Loucy (cell line): ENCODE results near the gene RGPD8.
"Not testable (repeated sequence)": the region's sequence is repeated elsewhere in the genome, so short reads cannot be mapped to it uniquely, and the experiment has no call there.

ENCODE experiments used
- H2AFZ ChIP-seq: fragments of 200-600 bp; sonication (generic); 2 replicates; pipeline ENCODE4 v1.6.0; 2016; ENCODE audit warnings: antibody characterized with exemption, mild to moderate bottlenecking, low read length, moderate library complexity
- H3F3A ChIP-seq: fragments of 200-600 bp; 2 replicates; pipeline ENCODE4 v1.6.0; 2016; ENCODE audit warnings: antibody characterized with exemption, low read depth, mild to moderate bottlenecking
- H3K27me3 ChIP-seq: fragments of 200-600 bp; sonication (generic); 2 replicates; pipeline ENCODE4 v1.6.1; 2014; ENCODE audit warnings: low read length, mild to moderate bottlenecking; ENCODE audit not compliant: insufficient read depth, poor library complexity, severe bottlenecking
- H3K36me3 ChIP-seq: fragments of 200-600 bp; sonication (generic); 2 replicates; pipeline ENCODE4 v1.6.1; 2016; ENCODE audit warnings: low read length; ENCODE audit not compliant: insufficient read depth
- H3K4me1 ChIP-seq: fragments of 200-600 bp; sonication (generic); 2 replicates; pipeline ENCODE4 v1.5.1; 2014; ENCODE audit warnings: low read length, mild to moderate bottlenecking; ENCODE audit not compliant: insufficient read depth, poor library complexity, severe bottlenecking
- H3K4me2 ChIP-seq: fragments of 200-600 bp; sonication (generic); 2 replicates; pipeline ENCODE4 v1.6.0; 2014; ENCODE audit warnings: antibody characterized with exemption, low read length, low read depth, mild to moderate bottlenecking; ENCODE audit not compliant: poor library complexity, severe bottlenecking
- H3K4me3 ChIP-seq: fragments of 200-600 bp; sonication (generic); 2 replicates; pipeline ENCODE4 v1.5.1; 2014; ENCODE audit warnings: low read length, mild to moderate bottlenecking, mixed read lengths; ENCODE audit not compliant: poor library complexity, severe bottlenecking
- H3K79me2 ChIP-seq: fragments of 200-600 bp; sonication (generic); 2 replicates; pipeline ENCODE4 v1.6.1; 2014; ENCODE audit warnings: low read length; ENCODE audit not compliant: insufficient read depth
- H3K9ac ChIP-seq: fragments of 200-600 bp; sonication (generic); 2 replicates; pipeline ENCODE4 v1.6.0; 2014; ENCODE audit warnings: mild to moderate bottlenecking, low read depth, low read length, moderate library complexity; ENCODE audit not compliant: poor library complexity, severe bottlenecking
- H3K9me2 ChIP-seq: fragments of 200-600 bp; sonication (generic); replicated peaks from 2 replicates; pipeline ENCODE4 v1.6.1; 2016; ENCODE audit warnings: low read depth, low read length, mixed read lengths
- H3K9me3 ChIP-seq: fragments of 200-600 bp; sonication (generic); 2 replicates; pipeline ENCODE4 v1.6.1; 2014; ENCODE audit warnings: mild to moderate bottlenecking, antibody characterized with exemption, low read length, low read depth; ENCODE audit not compliant: insufficient read depth
- H4K20me1 ChIP-seq: fragments of 200-600 bp; sonication (generic); 2 replicates; pipeline ENCODE4 v1.6.0; 2014; ENCODE audit warnings: antibody characterized with exemption, low read length, mild to moderate bottlenecking; ENCODE audit not compliant: insufficient read depth, poor library complexity, severe bottlenecking
- EZH2phosphoT487 ChIP-seq: fragments of 200-600 bp; IDR thresholded peaks from 2 replicates; pipeline ENCODE4 v1.6.1; 2018; ENCODE audit warnings: antibody characterized with exemption, mild to moderate bottlenecking, moderate library complexity, borderline replicate concordance
- TF ChIP-seq, protein P1 (sequence below): fragments of 200-600 bp; sonication (generic); conservative IDR thresholded peaks from 2 replicates; pipeline ENCODE4 v1.5.1; 2014; ENCODE audit warnings: mild to moderate bottlenecking, antibody characterized with exemption, low read length

Gene RGPD8

DNA sequence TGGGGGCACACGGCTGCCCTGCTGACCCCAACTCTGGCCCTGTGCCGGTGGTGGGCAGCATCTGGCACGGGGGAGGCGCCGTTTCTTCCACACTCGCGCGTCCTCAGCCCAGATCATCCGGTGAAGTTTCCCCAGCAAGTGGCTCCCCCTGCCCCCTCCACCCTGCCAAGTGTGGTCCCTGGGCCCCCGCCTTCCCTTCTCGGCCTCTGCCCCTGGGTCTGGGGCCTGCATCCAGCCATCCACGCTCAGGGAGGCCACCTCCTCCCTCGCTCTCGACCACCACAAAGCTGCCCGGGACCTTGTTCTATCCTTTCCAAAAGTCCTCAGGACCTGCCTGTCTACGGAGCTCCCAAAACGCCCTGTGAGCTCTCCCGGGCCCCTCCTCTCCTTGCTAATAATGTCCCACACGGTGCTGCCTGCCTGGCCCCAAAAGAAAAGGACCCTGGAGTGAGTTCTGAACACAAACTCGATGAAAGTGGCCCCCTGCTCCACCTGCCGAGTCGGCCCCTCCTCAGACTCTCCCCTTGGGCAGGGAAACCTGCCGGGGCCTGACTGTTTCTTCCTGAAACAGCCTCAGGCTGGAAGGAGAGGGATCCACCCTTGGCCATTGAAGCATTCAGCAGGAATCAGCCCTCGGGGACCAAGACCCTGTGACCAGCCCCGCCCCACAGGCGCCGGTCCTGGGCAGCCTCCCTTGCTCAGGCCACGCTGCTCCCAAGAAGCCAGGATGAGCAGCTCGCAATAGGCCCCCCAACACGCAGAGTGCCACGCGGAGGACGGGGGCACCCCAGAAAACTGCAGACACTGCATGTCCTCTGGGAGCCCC, 1.7 kb upstream of the RGPD8 start:
- H3F3A ChIP-seq, H3K4me3 ChIP-seq, H3K9me3 ChIP-seq, H3K4me2 ChIP-seq, H4K20me1 ChIP-seq, H3K36me3 ChIP-seq, H3K9me2 ChIP-seq, H3K4me1 ChIP-seq, H3K27me3 ChIP-seq, H2AFZ ChIP-seq, H3K9ac ChIP-seq: not testable (repeated sequence)
- peaks cover 11% of the 10 kb centered on the region for H3K79me2 ChIP-seq

DNA sequence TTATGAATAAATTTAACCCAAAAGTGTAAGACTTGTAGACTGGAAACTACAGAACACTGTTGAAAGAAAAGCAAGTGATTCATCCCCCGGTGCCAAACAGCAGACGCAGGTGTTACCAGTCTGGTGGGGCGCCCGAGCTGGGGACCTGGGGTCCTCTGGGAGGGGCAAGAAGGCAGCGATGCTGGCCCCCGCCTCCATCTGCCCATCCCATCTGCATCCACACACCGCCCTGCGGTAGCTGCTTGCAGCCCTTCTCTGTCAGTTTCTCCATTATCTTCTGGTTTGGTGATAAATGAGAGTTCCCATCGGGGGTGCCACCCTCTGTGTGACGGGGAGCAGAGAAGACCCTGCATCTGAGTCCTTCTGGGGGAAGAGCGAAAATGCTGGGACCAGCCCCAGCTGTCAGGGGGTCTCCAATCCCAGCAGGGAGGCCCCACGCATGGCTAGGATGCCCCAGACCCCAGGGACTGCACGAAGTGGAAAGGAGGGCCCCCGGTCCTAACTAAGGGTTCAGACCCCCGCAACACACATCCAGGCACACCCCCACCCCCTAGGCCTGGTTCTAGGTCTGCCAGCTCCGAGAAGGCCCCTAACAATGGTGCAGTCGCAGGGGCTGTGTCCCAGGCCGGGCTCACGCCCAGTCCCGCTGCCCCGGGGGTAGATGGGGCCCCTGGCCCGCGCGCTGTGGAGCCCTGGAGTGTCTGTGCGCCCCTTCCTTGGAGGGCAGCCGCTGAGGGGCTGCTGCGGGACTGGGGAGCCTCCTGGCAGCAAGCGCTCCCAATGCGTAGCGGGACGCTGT, 686 bp upstream of the RGPD8 start:
- Histone ChIP-seq H4K20me1 (no peaks in the 10 kb centered on the region), H3K9me2 (no peaks in the 10 kb centered on the region), H3K36me3 (no peaks in the 10 kb centered on the region), H3K79me2 (peaks cover 11% of the 10 kb centered on the region), H3K4me2 (no peak overlapping the region), H3K4me1 (no peaks in the 10 kb centered on the region), H3K9ac (no peak overlapping the region), H3F3A (no peaks in the 10 kb centered on the region), H3K9me3 (no peaks in the 10 kb centered on the region), H3K4me3 (no peak overlapping the region), H2AFZ (no peak overlapping the region), H3K27me3 (no peaks in the 10 kb centered on the region)
- TF ChIP-seq EZH2phosphoT487: no peak
- TF ChIP-seq, protein P1, sequence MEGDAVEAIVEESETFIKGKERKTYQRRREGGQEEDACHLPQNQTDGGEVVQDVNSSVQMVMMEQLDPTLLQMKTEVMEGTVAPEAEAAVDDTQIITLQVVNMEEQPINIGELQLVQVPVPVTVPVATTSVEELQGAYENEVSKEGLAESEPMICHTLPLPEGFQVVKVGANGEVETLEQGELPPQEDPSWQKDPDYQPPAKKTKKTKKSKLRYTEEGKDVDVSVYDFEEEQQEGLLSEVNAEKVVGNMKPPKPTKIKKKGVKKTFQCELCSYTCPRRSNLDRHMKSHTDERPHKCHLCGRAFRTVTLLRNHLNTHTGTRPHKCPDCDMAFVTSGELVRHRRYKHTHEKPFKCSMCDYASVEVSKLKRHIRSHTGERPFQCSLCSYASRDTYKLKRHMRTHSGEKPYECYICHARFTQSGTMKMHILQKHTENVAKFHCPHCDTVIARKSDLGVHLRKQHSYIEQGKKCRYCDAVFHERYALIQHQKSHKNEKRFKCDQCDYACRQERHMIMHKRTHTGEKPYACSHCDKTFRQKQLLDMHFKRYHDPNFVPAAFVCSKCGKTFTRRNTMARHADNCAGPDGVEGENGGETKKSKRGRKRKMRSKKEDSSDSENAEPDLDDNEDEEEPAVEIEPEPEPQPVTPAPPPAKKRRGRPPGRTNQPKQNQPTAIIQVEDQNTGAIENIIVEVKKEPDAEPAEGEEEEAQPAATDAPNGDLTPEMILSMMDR: no peak

DNA sequence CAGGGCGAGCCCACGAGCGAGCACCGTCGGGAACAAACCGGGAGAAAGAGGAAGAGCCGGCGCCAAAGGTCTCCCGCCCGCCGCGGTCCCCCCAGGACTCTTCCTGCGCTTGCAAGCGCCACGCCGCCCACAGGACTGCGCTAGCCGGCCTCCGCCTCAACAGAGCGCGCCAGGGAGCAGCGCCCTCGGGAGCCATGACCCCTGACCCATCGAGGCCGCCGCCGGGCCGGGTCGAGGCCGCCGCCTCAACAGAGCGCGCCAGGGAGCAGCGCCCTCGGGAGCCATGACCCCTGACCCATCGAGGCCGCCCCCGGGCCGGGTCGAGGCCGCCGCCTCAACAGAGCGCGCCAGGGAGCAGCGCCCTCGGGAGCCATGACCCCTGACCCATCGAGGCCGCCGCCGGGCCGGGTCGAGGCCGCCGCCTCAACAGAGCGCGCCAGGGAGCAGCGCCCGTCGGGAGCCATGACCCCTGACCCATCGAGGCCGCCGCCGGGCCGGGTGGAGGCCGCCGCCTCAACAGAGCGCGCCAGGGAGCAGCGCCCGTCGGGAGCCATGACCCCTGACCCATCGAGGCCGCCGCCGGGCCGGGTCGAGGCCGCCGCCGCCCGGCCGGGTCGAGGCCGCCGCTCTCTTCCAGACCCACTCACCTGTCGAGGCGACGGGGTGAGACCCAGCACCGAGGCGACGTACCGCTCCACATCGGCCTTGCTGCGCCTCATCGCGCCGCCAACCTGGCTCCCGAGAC, 538 bp downstream of the RGPD8 start:
- peak overlapping the region; percentile 55; the same call in 1 of the 2 replicates for H2AFZ ChIP-seq

DNA sequence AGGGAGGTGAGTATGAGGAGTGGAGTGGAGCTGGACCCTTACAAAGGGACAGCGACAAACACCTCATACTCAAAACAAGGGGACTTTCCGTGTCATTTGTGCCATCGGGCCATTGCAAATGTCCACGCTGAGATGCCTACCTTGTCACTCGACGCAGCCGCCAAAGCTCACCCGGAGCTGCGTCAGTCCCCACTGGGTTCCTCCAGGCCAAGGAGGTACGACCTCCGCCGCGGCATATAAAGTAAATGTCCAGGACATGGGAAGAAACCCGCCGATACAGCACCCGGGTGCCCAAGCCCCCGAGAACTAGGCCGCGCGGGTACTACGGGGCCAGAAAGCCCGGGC, 1.1 kb downstream of the RGPD8 start:
- not testable (repeated sequence) for H4K20me1 ChIP-seq, H3F3A ChIP-seq, H3K9me2 ChIP-seq, H3K27me3 ChIP-seq, H3K36me3 ChIP-seq, H3K9me3 ChIP-seq, H3K4me1 ChIP-seq
- Histone ChIP-seq H3K79me2 (peaks cover 11% of the 10 kb centered on the region), H3K4me3 (peak overlapping the region; percentile 65), H2AFZ (0 out of 2 replicates have a peak overlapping the region, but pooled peaks have one; percentile 55), H3K9ac (peak overlapping the region; percentile 43), H3K4me2 (peak overlapping the region; percentile 44)

More for the DNA sequence above, 538 bp downstream of the RGPD8 start:
- H3K9me3 ChIP-seq, H3F3A ChIP-seq, H4K20me1 ChIP-seq, H3K9me2 ChIP-seq, H3K36me3 ChIP-seq, H3K27me3 ChIP-seq, H3K4me1 ChIP-seq: not testable (repeated sequence)
- H3K4me2 ChIP-seq: peak overlapping the region; percentile 44
- H3K79me2 ChIP-seq: peaks cover 11% of the 10 kb centered on the region
- H3K4me3 ChIP-seq: peak overlapping the region; percentile 65
- peak overlapping the region; percentile 43 for H3K9ac ChIP-seq

DNA sequence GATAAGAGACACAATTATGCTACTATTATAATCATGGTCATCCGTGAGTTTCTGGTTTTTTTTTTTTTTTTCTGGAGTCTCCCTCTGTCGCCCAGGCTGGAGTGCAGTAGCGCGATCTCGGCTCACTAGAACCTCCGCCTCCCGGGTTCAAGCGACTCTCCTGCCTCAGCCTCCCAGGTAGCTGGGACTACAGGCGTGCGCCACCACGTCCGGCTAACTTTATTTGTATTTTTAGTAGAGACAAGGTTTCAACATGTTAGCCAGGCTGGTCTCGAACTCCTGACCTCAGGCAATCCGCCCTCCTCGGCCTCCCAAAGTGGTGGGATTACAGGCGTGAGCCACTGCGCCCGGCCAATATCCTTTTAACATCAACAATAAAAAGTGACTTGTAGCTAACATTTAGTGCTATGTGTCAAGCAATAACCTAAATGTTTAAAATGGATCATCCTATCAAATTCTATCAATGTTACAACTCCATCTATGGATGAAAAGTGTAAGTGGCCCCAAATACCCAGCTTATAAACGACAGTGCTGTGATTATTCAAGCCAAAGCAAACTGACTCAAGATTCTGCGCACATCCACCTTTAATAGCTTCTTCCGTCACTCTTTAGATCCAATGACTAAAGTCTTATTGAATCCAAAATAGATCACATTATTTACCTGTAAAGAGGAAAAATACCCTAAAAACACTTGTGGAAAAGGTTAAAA, 1.7 kb downstream of the RGPD8 start:
- not testable (repeated sequence) for H4K20me1 ChIP-seq, H3K27me3 ChIP-seq, H3K9me3 ChIP-seq, H3K4me1 ChIP-seq, H3F3A ChIP-seq, H3K9me2 ChIP-seq, H2AFZ ChIP-seq, H3K36me3 ChIP-seq
- Histone ChIP-seq H3K79me2 (peaks cover 11% of the 10 kb centered on the region), H3K4me2 (peak overlapping the region; percentile 44), H3K4me3 (peak overlapping the region; percentile 65), H3K9ac (peak overlapping the region; percentile 43)

DNA sequence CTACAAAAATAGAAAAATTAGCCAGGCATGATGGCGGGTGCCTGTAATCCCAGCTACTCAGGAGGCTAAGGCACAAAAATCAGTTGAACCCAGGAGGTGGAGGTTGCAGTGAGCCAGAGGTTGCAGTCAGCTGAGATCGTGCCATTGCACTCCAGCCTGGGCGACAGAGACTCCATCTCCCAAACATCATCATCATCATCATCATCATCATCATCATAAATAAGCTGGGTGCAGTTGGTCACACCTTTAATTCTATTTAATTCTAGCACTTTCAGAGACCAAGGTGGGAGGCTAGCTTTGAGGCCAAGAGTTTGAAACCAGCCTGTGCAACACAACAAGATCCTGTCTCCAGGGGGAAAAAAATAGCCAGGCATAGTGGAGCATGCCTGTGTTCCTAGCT, 8.9 kb downstream of the RGPD8 start:
- H3K4me3 ChIP-seq, H3K4me2 ChIP-seq, H2AFZ ChIP-seq, H3K9me2 ChIP-seq, H3K36me3 ChIP-seq, H4K20me1 ChIP-seq, H3K79me2 ChIP-seq, H3F3A ChIP-seq, H3K9ac ChIP-seq, H3K9me3 ChIP-seq, H3K27me3 ChIP-seq, H3K4me1 ChIP-seq: not testable (repeated sequence)
